DND-41 (cell line): ENCODE results near the gene RAB40A.
"Not testable (repeated sequence)": the region's sequence is repeated elsewhere in the genome, so short reads cannot be mapped to it uniquely, and the experiment has no call there.

Experiments
- ATAC-seq: fragments of 200-7000 bp; cut with Tn5 transposase; 3 replicates; pipeline ENCODE4 v1.9.1; 2021; ENCODE audit warnings: low read depth; ENCODE audit not compliant: insufficient read depth
- DNase-seq: peaks from one replicate; pipeline ENCODE4 v3.0.0-alpha.2; 2020
- H2AFZ ChIP-seq: 2 replicates; pipeline ENCODE4 v1.6.0; 2012; ENCODE audit warnings: low read depth, low read length
- H3K27ac ChIP-seq: 2 replicates; pipeline ENCODE4 v1.5.1; 2012; ENCODE audit warnings: low read length, inconsistent platforms
- H3K27me3 ChIP-seq: fragments of 200-600 bp; sonication (generic); 2 replicates; pipeline ENCODE4 v1.6.0; 2012; ENCODE audit warnings: low read length, mild to moderate bottlenecking, inconsistent platforms; ENCODE audit not compliant: insufficient read depth, poor library complexity
- H3K36me3 ChIP-seq: 2 replicates; pipeline ENCODE4 v1.5.1; 2012; ENCODE audit warnings: low read length, inconsistent platforms; ENCODE audit not compliant: insufficient read depth
- H3K4me1 ChIP-seq: 2 replicates; pipeline ENCODE4 v1.5.1; 2012; ENCODE audit warnings: mild to moderate bottlenecking, low read length; ENCODE audit not compliant: insufficient read depth
- H3K4me2 ChIP-seq: 2 replicates; pipeline ENCODE4 v1.6.0; 2012; ENCODE audit warnings: mild to moderate bottlenecking, moderate library complexity, low read length, inconsistent platforms; ENCODE audit not compliant: insufficient read depth
- H3K4me3 ChIP-seq, 2 experiments: fragments of 200-600 bp in 1 of 2; shearing (Covaris generic) in 1 of 2; 2 replicates each; pipeline ENCODE4 v1.5.1; 2012 to 2016; ENCODE audit warnings: inconsistent platforms in 2 of 2, low read length in 2 of 2, mild to moderate bottlenecking in 2 of 2, low read depth in 1 of 2, moderate library complexity in 1 of 2
- H3K79me2 ChIP-seq: 2 replicates; pipeline ENCODE4 v1.6.0; 2012; ENCODE audit warnings: low read length, inconsistent platforms; ENCODE audit not compliant: insufficient read depth
- H3K9ac ChIP-seq: 2 replicates; pipeline ENCODE4 v1.6.0; 2012; ENCODE audit warnings: low read depth, mild to moderate bottlenecking, inconsistent platforms, low read length, moderate library complexity
- H3K9me3 ChIP-seq: 2 replicates; pipeline ENCODE4 v1.5.1; 2012; ENCODE audit warnings: low read length, moderate library complexity, mild to moderate bottlenecking, inconsistent platforms; ENCODE audit not compliant: insufficient read depth, severe bottlenecking
- H4K20me1 ChIP-seq: 2 replicates; pipeline ENCODE4 v1.6.0; 2012; ENCODE audit warnings: low read length; ENCODE audit not compliant: insufficient read depth
- CTCF ChIP-seq: IDR thresholded peaks from 2 replicates; pipeline ENCODE4 v1.5.1; 2012; ENCODE audit warnings: borderline replicate concordance, low read length, moderate library complexity, mild to moderate bottlenecking; ENCODE audit not compliant: poor library complexity, severe bottlenecking; ENCODE audit errors: extremely low read depth
- EZH2 ChIP-seq: IDR thresholded peaks from 3 replicates; pipeline ENCODE4 v1.6.1; 2012; ENCODE audit warnings: borderline replicate concordance, low read depth, mild to moderate bottlenecking, moderate library complexity, low read length, inconsistent platforms; ENCODE audit not compliant: severe bottlenecking

The RAB40A gene

GRCh38 chrX:103480526-103480925 lies 38.8 kb downstream of the RAB40A start:
- Histone ChIP-seq H3K27me3 (no peaks in the 10 kb centered on the region), H2AFZ (no peak overlapping the region), H4K20me1 (no peaks in the 10 kb centered on the region), H3K4me3 (no peak overlapping the region), H3K27ac (no peak overlapping the region), H3K36me3 (no peaks in the 10 kb centered on the region), H3K4me1 (no peaks in the 10 kb centered on the region), H3K4me2 (no peak overlapping the region), H3K9ac (no peak overlapping the region), H3K9me3 (no peaks in the 10 kb centered on the region), H3K79me2 (no peaks in the 10 kb centered on the region)
- TF ChIP-seq CTCF (no peak), EZH2 (no peak)
- no peak for DNase-seq
- ATAC-seq = no peak

GRCh38 chrX:103477496-103477895 lies 41.8 kb downstream of the RAB40A start:
- Histone ChIP-seq H3K27ac (no peak overlapping the region), H3K9me3 (no peaks in the 10 kb centered on the region), H3K79me2 (no peaks in the 10 kb centered on the region), H4K20me1 (no peaks in the 10 kb centered on the region), H3K36me3 (no peaks in the 10 kb centered on the region), H3K27me3 (no peaks in the 10 kb centered on the region), H3K4me1 (no peaks in the 10 kb centered on the region), H3K4me3 (no peak overlapping the region), H2AFZ (no peak overlapping the region), H3K4me2 (no peak overlapping the region), H3K9ac (no peak overlapping the region)
- ATAC-seq = no peak
- TF ChIP-seq EZH2 (no peak), CTCF (no peak)
- no peak for DNase-seq

- Histone ChIP-seq H3K4me2 (no peak overlapping the region), H3K27ac (no peak overlapping the region), H3K36me3 (no peaks in the 10 kb centered on the region), H2AFZ (no peak overlapping the region), H4K20me1 (no peaks in the 10 kb centered on the region), H3K9ac (no peak overlapping the region), H3K4me1 (no peaks in the 10 kb centered on the region), H3K9me3 (no peaks in the 10 kb centered on the region), H3K27me3 (no peaks in the 10 kb centered on the region), H3K4me3 (no peak overlapping the region), H3K79me2 (no peaks in the 10 kb centered on the region)
- no peak for DNase-seq
- ATAC-seq = no peak
- TF ChIP-seq CTCF (no peak), EZH2 (no peak)
Measured at GRCh38 chrX:103475381-103475780, 43.9 kb downstream of the RAB40A start.

- not testable (repeated sequence) for H3K9me3 ChIP-seq, H3K4me1 ChIP-seq, H3K27me3 ChIP-seq, H3K9ac ChIP-seq, H3K4me3 ChIP-seq, H4K20me1 ChIP-seq, H3K79me2 ChIP-seq, H3K27ac ChIP-seq, H2AFZ ChIP-seq, DNase-seq, H3K36me3 ChIP-seq, H3K4me2 ChIP-seq, ATAC-seq
Measured at GRCh38 chrX:103469977-103470376, 49.3 kb downstream of the RAB40A start.
